Stomach (tissue), 9 donors: ENCODE measurements around the gene CMTM2. TPM values are rescaled to one million over a fixed set of nuclear protein-coding genes. Genes with fewer than 3 reads are reported as not detected.

Experiments used
- DNase-seq, 2 donors: peaks; one replicate each; pipeline versions ENCODE4 v3.0.0 to v3.0.0-alpha.2; 2013 to 2019
- H3K27ac ChIP-seq, 5 donors: fragments of 200-600 bp in 4 of 5; sonication (generic) in 4 of 5; one replicate each; pipeline ENCODE4 v1.5.1; 2013 to 2019; ENCODE audit warnings: mild to moderate bottlenecking in 1 of 5, moderate library complexity in 1 of 5
- H3K27me3 ChIP-seq, 3 donors: fragments of 200-600 bp; sonication (generic); one replicate each; pipeline ENCODE4 v1.5.1; 2017 to 2019; ENCODE audit warnings: mixed run types in 1 of 3
- H3K36me3 ChIP-seq, 4 donors: fragments of 200-600 bp; sonication (generic); 1 replicate in 3 of 4; 2 replicates in 1 of 4; pipeline ENCODE4 v1.5.1; 2016 to 2019
- H3K4me1 ChIP-seq, 4 donors: fragments of 200-600 bp; sonication (generic); one replicate each; pipeline ENCODE4 v1.5.1; 2016 to 2019
- H3K4me3 ChIP-seq, 4 donors: fragments of 200-600 bp; sonication (generic) in 3 of 4; one replicate each; pipeline ENCODE4 v1.5.1; 2016 to 2019; ENCODE audit warnings: mild to moderate bottlenecking in 1 of 4
- H3K9me3 ChIP-seq, 4 donors: fragments of 200-600 bp; sonication (generic); one replicate each; pipeline ENCODE4 v1.5.1; 2016 to 2019
- CTCF ChIP-seq, 7 experiments: fragments of 450-650 bp in 4 of 7; fragments of 200-600 bp in 3 of 7; sonication (generic) in 3 of 7; IDR thresholded peaks; one replicate each; pipeline ENCODE4 v1.5.1; 2016 to 2019; ENCODE audit warnings: antibody characterized with exemption in 7 of 7, control low read depth in 2 of 7, mild to moderate bottlenecking in 1 of 7
- EP300 ChIP-seq: sonication (generic); formaldehyde crosslinking; IDR thresholded peaks from one replicate; pipeline ENCODE4 v1.6.1; 2017; ENCODE audit warnings: antibody characterized with exemption
- POLR2A ChIP-seq, 4 donors: fragments of 450-650 bp; IDR thresholded peaks; one replicate each; pipeline ENCODE4 v1.6.1; 2016; ENCODE audit warnings: antibody characterized with exemption in 4 of 4, control low read depth in 2 of 4, mild to moderate bottlenecking in 1 of 4, moderate library complexity in 1 of 4
- POLR2AphosphoS5 ChIP-seq, 3 donors: sonication (generic); formaldehyde crosslinking; IDR thresholded peaks; one replicate each; pipeline ENCODE4 v1.6.1; 2016; ENCODE audit warnings: antibody characterized with exemption in 3 of 3
- WGBS, 5 donors: extraction: QIAGEN DNeasy Blood & Tissue Kit in 3 of 5; methylation state at CpG; one replicate each; pipeline versions ENCODE4 v1.1.5 to v1.1.7; 2013 to 2018; 5-methylcytosine and 5-hydroxymethylcytosine counted together
- intact Hi-C: fragments of 100-400 bp; cut with DNase I; formaldehyde crosslinking; loops from one replicate; pipeline ENCODE4 v1.15.1; 2023; ENCODE audit warnings: low total_unique reads
- polyA plus RNA-seq, 3 donors: library from polyadenylated mRNA; stranded (reverse); fragments of 200-250 nt; gene quantifications; one replicate each; pipeline ENCODE4 v1.2.3, GENCODE V29; 2013
- total RNA-seq, 5 donors: library from RNA; depleted of rRNA; stranded (reverse); fragments of >200 nt; gene quantifications; one replicate each; pipeline versions ENCODE4 v1.1.0 to v1.2.3, GENCODE V29; 2014 to 2016
- donor health status: healthy with polysubstance abuse.
- donor health status: Bipolar disorder and iron deficiency.
- donor health status: healthy.

CMTM2 gene
- total and polyA plus RNA-seq, 8 donors: 0.48 to 0.50 TPM; not detected in 6

- Histone ChIP-seq H3K9me3 (no peaks in the 10 kb centered on the region), H3K4me1 (peaks cover 15 to 32% (median 21%) of the 10 kb centered on the region in 4 donors), H3K27me3 (no peaks in the 10 kb centered on the region), H3K27ac (peak overlapping the region; percentile 21 to 62 (median 32)), H3K4me3 (no peak overlapping the region), H3K36me3 (peaks cover 18 to 65% (median 50%) of the 10 kb centered on the region in 4 donors)
- WGBS, 5 donors: 54 to 62% (median 57%) methylated on average over 10 of the region's 10 CpGs
- intact Hi-C loops: no loop called here
- TF ChIP-seq EP300 (no peak), CTCF (IDR thresholded peaks at IDR 0.05) (no peak), POLR2AphosphoS5 (IDR thresholded peaks at IDR 0.05) (peak in 1 of 3 donors; percentile 68)
- no peak for DNase-seq
These were observed 39.5 kb downstream of the CMTM2 start for GRCh38 chr16:66618588-66619375.

- H3K36me3 ChIP-seq: peaks cover 11 to 55% (median 47%) of the 10 kb centered on the region in 4 donors
- H3K27ac ChIP-seq: peak overlapping the region in 2 of 5 donors; percentile 34 to 62
- 61 to 69% (median 67%) methylated on average over 10 to 12 of the region's 12 CpGs for WGBS, 5 donors
These were observed 40.5 kb downstream of the CMTM2 start for GRCh38 chr16:66619534-66620428.

GRCh38 chr16:66620429-66620795, 41.1 kb downstream of the CMTM2 start:
- WGBS, 5 donors: 80 to 88% (median 85%) methylated on average over 6 to 8 of the region's 8 CpGs
- intact Hi-C loops: no loop called here
- peaks cover 15 to 32% (median 21%) of the 10 kb centered on the region in 4 donors for H3K4me1 ChIP-seq
- no peak overlapping the region for H3K27ac ChIP-seq
- no peaks in the 10 kb centered on the region for H3K9me3 ChIP-seq
- H3K4me3 ChIP-seq: no peak overlapping the region
- peaks cover 11 to 51% (median 42%) of the 10 kb centered on the region in 4 donors for H3K36me3 ChIP-seq
- no peaks in the 10 kb centered on the region for H3K27me3 ChIP-seq
- no peak for DNase-seq
- TF ChIP-seq POLR2A (IDR thresholded peaks at IDR 0.05): no peak
- no peak for TF ChIP-seq POLR2AphosphoS5 (IDR thresholded peaks at IDR 0.05)
- no peak for TF ChIP-seq EP300

More at GRCh38 chr16:66619534-66620428, 40.5 kb downstream of the CMTM2 start:
- TF ChIP-seq EP300 (no peak), POLR2AphosphoS5 (IDR thresholded peaks at IDR 0.05) (no peak), POLR2A (IDR thresholded peaks at IDR 0.05) (no peak), CTCF (IDR thresholded peaks at IDR 0.05) (no peak)
- Histone ChIP-seq H3K27me3 (no peaks in the 10 kb centered on the region), H3K4me3 (no peak overlapping the region), H3K4me1 (peaks cover 15 to 32% (median 21%) of the 10 kb centered on the region in 4 donors), H3K9me3 (no peaks in the 10 kb centered on the region)
- DNase-seq: no peak
- intact Hi-C loops: no loop called here

GRCh38 chr16:66621973-66622372, 42.7 kb downstream of the CMTM2 start:
- WGBS, 5 donors: 91 to 95% (median 93%) methylated on average over 14 of the region's 14 CpGs

More at GRCh38 chr16:66621973-66622372, 42.7 kb downstream of the CMTM2 start:
- TF ChIP-seq POLR2AphosphoS5 (IDR thresholded peaks at IDR 0.05) (no peak), CTCF (IDR thresholded peaks at IDR 0.05) (no peak), EP300 (no peak), POLR2A (IDR thresholded peaks at IDR 0.05) (no peak)
- intact Hi-C loops: no loop called here
- Histone ChIP-seq H3K4me1 (peaks cover 15 to 32% (median 21%) of the 10 kb centered on the region in 4 donors), H3K27me3 (no peaks in the 10 kb centered on the region), H3K9me3 (no peaks in the 10 kb centered on the region), H3K36me3 (peaks cover 11 to 37% (median 35%) of the 10 kb centered on the region in 4 donors), H3K4me3 (no peak overlapping the region), H3K27ac (no peak overlapping the region)
- DNase-seq: no peak
